HG03457 (cell line): ENCODE data around the gene CALHM2.

Source experiments
- ATAC-seq: cut with Tn5 transposase; IDR thresholded peaks from one replicate; pipeline ENCODE4 v1.9.1; 2021; ENCODE audit warnings: moderate number of reproducible peaks; ENCODE audit not compliant: unreplicated experiment

Gene CALHM2

GRCh38 chr10:103476046-103476768 is 24.0 kb upstream of the CALHM2 start:
- no peak for ATAC-seq

- ATAC-seq: no peak
Measured at GRCh38 chr10:103475437-103475836, 23.3 kb upstream of the CALHM2 start.

GRCh38 chr10:103474077-103474476 is 21.9 kb upstream of the CALHM2 start:
- no peak for ATAC-seq

GRCh38 chr10:103473261-103473671 is 21.1 kb upstream of the CALHM2 start:
- ATAC-seq: no peak

- ATAC-seq: no peak
Measured at GRCh38 chr10:103472005-103472404, 19.8 kb upstream of the CALHM2 start.

- peak; percentile 56 for ATAC-seq
Measured at GRCh38 chr10:103470761-103471653, 18.8 kb upstream of the CALHM2 start.

GRCh38 chr10:103469201-103469600 is 17.0 kb upstream of the CALHM2 start:
- no peak for ATAC-seq

GRCh38 chr10:103467406-103467805 is 15.2 kb upstream of the CALHM2 start:
- ATAC-seq: peak; percentile 28

- ATAC-seq: no peak
Measured at GRCh38 chr10:103466734-103467133, 14.6 kb upstream of the CALHM2 start.

- no peak for ATAC-seq
Measured at GRCh38 chr10:103465411-103466179, 13.4 kb upstream of the CALHM2 start.

GRCh38 chr10:103463499-103463898 is 11.3 kb upstream of the CALHM2 start:
- no peak for ATAC-seq

GRCh38 chr10:103459615-103460014 is 7.4 kb upstream of the CALHM2 start:
- no peak for ATAC-seq

GRCh38 chr10:103458720-103459119 is 6.5 kb upstream of the CALHM2 start, which contains the start of gene CALHM1:
TSS of gene CALHM1 (minus strand) at chr10:103458900. CDS start at chr10:103458751, 149 bp downstream.
- no peak for ATAC-seq

- ATAC-seq: no peak
Measured at GRCh38 chr10:103457896-103458583, 5.9 kb upstream of the CALHM2 start.

- no peak for ATAC-seq
Measured at GRCh38 chr10:103457176-103457712, 5.1 kb upstream of the CALHM2 start.

GRCh38 chr10:103456074-103456660 is 4.0 kb upstream of the CALHM2 start:
- no peak for ATAC-seq

GRCh38 chr10:103455235-103455634 is 3.1 kb upstream of the CALHM2 start:
- ATAC-seq: no peak

- no peak for ATAC-seq
Measured at GRCh38 chr10:103454026-103454425, 1.9 kb upstream of the CALHM2 start.

- no peak for ATAC-seq
Measured at GRCh38 chr10:103452506-103453230, 498 bp upstream of the CALHM2 start.
